ENCODE data around the gene ISYNA1.

The ISYNA1 gene
- 4.7 to 29.7 (median 22.2) reads per million in 3 experiments for total RNA-seq

GRCh38 chr19:18437491-18438330, at the start of gene ISYNA1:
ISYNA1 (minus strand) TSS chr19:18438133; CDS start chr19:18437979, 154 bp downstream.
- peak; percentile 29 for DNase-seq

DNA sequence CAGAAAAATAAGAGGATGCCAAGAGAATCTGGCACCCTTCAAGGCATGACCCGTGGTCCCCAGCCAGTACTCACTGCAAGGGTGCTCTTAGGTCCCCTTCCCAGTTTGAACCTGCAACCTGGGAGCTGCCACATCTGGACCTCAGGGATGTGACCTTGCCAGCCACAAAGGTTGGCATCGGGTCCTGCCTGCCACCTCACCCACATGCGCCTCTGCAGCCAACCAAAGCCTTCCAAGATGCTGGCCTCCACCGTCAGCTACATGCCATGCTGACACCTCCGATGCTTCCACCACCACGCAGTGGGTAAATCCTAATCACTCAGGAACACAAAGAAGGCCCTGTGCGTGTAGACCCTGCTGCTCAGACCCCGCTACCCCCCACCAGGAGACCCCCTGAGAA, 48.8 kb upstream of the ISYNA1 start:
- no peak for DNase-seq

DNA sequence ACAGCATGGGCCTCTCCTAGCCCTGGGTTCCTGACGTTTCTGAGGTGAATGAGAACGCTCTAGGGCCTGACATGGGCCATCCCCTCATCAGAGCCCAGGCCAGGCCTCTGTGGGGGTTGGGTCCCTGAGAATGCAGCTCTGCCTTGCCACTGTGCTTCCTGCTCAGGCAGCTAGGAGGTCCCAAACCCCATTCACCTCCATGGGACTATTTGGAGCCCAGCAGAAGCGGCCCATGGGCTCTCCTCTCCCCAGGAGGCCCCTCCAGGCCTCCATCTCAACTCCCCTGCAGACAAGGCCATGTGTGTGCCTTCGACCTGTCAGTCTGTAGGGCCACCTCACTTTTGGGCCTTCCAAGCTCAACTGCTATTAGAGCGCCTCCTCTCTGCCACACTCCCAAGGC, 47.1 kb upstream of the ISYNA1 start:
- no peak for DNase-seq

- DNase-seq: no peak
Observed at GRCh38 chr19:18483119-18483890, 45.4 kb upstream of the ISYNA1 start.

DNA sequence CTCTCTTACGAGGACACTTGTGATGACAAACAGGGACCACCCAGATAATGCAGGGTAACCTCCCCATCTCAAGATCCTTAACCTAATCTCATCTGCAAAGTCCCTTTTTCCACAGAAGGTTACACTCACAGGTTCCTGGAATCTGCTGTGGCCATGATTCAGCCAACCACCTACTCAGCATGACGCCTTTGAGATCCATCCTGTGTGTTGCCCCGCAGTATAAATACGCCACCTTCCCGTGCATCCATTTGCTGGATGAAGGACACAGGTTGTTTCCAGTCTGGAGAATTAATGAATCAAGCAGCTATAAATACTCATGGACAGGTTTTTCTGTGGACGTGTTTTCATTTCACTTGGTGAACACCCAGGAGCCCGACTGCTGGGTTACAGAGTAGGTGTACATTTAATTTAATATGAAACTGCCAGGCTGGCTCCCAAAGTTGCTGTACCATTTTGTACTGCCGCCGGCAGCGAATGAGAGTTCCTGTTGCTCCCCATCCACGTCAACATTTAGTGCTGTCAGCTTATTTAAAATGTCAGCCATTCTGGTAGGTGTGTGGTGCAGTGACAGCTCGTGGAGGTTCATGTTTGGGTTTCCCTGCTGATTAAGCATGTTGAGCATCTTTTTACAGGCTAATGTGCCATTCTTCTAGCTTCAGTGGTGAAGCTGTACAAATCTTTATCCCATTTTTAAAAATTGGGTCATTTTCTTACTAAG, 43.7 kb upstream of the ISYNA1 start:
- DNase-seq: no peak

GRCh38 chr19:18480006-18480691, 42.2 kb upstream of the ISYNA1 start:
- DNase-seq: no peak

DNA sequence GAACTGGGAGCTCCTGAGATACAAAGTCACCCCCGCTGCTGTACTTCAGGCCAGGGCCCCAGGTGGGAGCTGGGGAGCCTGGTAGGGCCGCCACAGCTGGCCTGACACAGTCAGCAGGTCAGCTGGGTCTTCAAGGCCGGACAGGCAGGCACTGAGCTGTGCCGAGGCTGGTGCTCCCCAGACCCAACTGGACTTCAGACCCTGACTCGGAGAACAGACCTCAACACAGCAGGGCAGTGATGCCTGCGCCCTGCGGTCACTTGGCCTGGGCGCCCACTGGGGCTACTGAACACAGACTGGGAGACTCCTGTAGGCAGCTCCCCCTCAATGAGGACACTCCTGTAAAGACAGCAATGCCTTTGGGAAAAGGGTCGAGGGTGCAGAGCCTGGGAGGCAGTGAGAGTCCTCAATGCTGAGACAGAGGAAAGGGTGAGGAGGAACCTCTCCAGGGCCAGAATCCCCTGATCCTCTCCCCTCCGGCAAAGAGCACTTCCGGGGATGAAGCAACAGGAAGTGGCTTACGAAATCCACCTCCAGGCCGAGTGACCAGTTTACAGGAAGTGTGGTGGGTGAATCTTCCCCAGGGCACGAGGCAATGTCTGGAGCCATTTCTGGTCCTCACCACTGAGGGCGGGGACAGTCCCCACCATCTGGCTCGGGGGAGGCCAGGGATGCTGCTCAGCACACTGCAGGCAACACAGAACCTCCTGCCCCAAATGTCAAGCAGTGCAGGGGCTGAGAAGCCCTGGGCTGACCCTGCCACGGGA, 40.8 kb upstream of the ISYNA1 start:
- peak; percentile 39 for DNase-seq

DNA sequence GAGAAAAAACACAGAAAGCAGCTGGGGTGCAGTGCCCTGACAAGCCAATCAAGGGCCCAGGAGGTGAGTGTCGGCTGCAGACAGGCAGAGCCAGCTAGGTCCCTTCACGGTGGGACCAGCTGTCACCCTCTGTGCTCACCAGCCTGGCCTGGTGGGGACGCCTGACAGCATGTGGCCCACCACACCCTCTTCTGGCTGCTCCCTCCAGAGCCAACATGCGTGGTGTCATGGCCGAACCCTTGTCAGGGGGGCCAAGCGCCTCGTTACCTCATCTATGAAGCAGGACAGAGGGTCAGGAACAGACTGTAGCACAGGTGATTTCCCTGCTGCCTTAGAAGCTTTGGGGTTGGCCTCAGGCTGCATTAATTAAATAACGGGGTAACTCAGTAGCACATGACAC, 40.0 kb upstream of the ISYNA1 start:
- DNase-seq: no peak

- no peak for DNase-seq
Observed at GRCh38 chr19:18477042-18477779, 39.3 kb upstream of the ISYNA1 start.

DNA sequence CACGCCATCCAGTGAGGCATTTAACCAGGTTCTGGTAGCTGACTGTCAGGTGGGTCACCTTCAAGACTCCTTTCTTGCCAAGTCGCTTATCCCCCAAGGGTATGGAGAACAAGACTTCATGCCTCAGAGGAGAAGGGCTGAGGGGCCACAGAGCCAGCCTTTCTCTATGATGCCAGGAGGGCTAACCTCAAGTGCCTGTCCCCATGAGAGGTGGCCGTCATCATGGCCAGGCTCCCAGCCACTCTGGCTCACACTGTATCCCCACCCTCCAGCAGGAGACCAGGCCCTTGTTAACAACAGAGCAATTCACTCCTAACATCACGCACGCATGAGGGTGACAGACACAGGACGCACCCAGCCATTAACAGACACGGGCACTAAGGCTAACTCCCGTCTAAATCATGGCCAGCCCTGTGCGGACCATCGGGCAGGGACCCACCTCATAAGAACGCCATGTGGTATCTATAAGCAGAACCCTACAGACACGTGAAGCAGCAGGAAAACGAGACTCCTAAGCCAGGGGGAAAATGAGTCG, 38.6 kb upstream of the ISYNA1 start:
- DNase-seq: no peak

- DNase-seq: no peak
Observed at GRCh38 chr19:18475762-18476331, 37.9 kb upstream of the ISYNA1 start.

DNA sequence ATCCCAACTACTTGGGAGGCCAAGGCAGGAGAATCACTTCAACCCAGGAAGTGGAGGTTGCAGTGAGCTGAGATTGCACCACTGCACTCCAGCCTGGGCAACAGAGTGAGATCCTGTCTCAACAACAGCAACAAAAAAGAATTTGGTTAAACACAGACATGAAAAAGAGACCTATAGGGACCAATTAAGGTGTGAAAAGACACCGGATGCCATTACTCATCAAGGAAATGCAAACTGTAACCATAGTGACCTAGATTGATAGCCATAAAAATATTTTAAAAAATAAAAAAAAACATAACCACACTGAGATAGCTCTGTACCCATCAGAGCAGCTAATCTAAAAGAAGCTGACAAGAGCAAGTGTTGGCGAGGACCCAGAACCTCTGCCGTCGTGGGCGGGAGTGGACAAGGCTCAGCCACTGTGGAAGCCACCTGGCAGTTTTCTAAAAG, 37.1 kb upstream of the ISYNA1 start:
- peak; percentile 76 for DNase-seq

DNA sequence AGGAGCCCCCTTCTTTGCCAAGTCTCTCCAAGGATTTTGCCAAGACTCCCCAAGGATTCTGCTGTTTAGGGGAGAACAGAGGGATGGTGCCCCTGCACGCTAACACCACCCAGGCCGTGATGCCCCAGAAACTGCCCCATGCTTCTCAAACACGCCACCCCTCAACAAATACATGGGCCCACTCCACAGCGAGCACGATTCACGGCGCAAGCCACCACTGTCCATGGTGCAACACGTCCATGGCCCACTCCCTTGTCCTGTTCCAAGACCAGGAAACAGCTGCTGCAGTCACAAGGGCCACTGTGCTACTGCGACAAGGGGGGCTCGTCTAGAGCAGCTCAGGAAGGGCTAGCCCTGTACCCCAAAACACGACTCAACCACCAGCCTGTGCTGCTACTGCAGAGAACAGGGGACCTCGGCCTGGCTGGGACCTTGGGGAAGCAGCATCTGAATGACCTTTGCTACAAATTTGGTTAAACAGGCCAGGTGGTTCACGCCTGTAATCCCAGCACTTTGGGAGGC, 36.5 kb upstream of the ISYNA1 start:
- DNase-seq: no peak

DNA sequence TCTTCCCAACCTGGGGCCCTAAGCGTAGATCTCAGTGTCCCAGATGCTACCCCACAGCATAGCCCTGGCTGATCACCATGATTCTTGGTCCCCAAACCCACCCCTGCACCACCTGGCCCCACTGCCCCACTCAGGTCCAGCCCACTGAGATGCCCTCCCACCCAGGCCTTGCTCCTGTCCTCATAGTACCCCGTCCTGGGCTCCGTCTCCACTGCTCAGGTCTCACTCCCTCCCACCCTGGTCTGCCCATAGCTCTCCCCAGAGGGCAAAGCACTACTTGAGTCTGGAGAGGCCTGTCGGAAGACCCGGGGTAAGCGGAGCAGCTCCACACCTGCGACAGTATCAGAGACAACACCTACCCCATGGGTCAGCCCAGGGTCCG, 35.8 kb upstream of the ISYNA1 start:
- no peak for DNase-seq

- DNase-seq: no peak
Observed at GRCh38 chr19:18473003-18473705, 35.2 kb upstream of the ISYNA1 start.

- no peak for DNase-seq
Observed at GRCh38 chr19:18470787-18471186, 32.9 kb upstream of the ISYNA1 start.

DNA sequence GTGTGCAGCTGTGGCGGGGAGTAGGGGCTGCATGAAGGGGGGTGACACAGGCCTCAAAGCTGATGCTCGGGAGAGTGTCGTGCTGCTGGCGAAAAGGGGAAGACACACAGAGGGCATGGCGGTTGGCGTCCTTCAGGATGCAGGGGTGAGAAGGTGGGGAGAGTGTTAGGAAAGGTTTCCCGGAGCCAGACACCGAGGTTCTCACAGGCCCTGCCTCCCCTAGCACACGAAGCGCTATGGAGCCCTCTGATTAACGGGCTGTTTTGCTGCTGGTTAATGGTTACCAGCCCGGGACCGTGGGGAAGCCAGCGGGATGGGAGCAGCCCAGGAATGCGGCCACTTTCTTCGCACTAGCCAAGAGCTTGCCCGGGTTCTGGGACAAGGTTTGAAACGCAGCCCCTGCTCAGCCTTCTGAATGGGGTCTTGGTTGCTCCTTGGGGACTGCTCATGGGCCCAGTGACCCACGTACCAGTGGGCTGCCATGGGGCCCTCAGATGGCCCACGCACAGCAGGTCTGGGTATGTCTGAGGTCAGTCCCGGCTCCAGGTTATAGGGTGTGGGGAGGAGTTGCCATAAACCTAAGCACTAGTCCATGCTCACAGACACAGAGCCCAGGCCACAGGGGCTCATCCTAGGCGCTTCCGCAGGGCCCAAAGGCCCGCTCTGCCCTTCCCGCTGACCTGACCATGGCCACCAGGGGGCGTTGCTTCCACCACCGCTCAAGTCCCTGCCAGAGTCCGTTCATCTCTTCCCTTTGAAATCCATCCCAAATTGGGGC, 31.3 kb upstream of the ISYNA1 start:
- peak; percentile 49 for DNase-seq

DNA sequence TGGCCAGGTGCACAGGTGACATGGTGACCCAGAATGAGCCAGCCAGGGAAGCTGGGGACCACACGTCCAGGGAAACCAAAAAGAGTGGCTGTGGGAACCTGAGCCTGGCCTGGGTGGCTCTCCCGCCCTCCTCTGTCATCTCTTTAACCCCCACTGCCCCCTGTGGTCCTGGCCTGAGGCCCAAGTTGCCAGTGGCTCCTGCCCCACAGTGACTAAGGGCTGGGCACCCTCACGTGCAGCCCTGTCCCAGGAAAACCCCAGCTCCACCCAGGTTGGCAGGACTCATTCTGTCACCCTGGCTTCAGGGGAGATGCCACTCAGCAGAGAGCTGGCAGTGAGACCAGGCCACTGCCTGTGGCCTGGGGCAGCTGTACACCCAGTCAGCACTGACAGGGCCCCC, 30.6 kb upstream of the ISYNA1 start:
- DNase-seq: no peak

GRCh38 chr19:18467978-18468377, 30.0 kb upstream of the ISYNA1 start:
- DNase-seq: no peak

Data from central memory CD4-positive, alpha-beta T cell (primary cell).